GM18508 (cell line): ENCODE measurements around the gene LAMA4.

Source experiments
- ATAC-seq: cut with Tn5 transposase; IDR thresholded peaks from one replicate; pipeline ENCODE4 v1.9.1; 2021; ENCODE audit warnings: moderate number of reproducible peaks; ENCODE audit not compliant: insufficient read depth, unreplicated experiment

Gene LAMA4, protein sequence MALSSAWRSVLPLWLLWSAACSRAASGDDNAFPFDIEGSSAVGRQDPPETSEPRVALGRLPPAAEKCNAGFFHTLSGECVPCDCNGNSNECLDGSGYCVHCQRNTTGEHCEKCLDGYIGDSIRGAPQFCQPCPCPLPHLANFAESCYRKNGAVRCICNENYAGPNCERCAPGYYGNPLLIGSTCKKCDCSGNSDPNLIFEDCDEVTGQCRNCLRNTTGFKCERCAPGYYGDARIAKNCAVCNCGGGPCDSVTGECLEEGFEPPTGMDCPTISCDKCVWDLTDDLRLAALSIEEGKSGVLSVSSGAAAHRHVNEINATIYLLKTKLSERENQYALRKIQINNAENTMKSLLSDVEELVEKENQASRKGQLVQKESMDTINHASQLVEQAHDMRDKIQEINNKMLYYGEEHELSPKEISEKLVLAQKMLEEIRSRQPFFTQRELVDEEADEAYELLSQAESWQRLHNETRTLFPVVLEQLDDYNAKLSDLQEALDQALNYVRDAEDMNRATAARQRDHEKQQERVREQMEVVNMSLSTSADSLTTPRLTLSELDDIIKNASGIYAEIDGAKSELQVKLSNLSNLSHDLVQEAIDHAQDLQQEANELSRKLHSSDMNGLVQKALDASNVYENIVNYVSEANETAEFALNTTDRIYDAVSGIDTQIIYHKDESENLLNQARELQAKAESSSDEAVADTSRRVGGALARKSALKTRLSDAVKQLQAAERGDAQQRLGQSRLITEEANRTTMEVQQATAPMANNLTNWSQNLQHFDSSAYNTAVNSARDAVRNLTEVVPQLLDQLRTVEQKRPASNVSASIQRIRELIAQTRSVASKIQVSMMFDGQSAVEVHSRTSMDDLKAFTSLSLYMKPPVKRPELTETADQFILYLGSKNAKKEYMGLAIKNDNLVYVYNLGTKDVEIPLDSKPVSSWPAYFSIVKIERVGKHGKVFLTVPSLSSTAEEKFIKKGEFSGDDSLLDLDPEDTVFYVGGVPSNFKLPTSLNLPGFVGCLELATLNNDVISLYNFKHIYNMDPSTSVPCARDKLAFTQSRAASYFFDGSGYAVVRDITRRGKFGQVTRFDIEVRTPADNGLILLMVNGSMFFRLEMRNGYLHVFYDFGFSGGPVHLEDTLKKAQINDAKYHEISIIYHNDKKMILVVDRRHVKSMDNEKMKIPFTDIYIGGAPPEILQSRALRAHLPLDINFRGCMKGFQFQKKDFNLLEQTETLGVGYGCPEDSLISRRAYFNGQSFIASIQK (N-terminal part only)

DNA sequence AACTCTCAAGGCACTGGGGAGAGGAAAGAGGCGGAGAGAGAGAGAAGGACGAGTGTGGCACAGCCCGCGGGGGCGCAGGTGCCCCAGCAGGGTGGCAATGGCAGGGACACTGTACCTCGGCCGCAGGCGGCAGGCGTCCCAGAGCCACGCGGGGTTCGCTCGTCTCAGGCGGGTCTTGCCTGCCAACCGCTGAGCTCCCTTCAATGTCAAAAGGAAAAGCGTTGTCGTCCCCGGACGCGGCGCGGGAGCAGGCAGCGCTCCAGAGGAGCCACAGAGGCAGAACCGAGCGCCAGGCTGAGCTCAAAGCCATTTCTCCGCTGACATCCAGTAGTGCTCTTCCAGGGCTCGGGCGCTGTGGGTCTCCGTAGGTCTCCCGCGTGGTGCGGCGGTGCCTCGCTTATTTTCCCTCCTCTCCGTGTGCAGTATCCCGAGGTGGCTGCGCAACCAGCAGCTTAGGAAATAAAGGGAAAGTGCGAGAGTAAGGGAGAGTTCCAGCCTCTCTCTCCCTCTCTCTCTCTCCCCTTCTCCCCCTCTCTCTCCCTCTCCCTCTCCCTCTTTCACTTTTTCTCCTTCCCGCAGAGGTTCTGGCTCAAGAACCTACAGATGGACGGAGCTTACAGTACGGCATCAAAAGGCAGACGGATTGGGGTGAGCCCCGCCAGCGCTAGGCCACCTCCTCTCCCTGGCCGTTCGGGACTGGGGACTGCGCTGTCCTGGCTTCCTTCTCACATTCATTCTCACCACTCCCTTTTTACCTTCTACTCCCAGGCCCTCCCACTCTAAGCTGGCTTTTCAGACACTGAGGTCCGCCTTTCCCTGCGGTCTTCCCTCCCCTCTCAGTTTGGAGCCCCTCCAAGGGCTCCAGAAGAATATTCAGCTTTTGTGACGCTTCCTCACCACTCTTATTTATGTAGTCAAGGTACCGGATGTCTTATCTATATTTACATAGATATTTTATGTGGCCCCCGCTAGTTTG, at the start of gene LAMA4:
Gene LAMA4, minus strand, starts transcription at position 727 of the 976 bp plus-strand sequence. Its CDS starts 417 bp downstream, at position 310.
- ATAC-seq = no peak

DNA sequence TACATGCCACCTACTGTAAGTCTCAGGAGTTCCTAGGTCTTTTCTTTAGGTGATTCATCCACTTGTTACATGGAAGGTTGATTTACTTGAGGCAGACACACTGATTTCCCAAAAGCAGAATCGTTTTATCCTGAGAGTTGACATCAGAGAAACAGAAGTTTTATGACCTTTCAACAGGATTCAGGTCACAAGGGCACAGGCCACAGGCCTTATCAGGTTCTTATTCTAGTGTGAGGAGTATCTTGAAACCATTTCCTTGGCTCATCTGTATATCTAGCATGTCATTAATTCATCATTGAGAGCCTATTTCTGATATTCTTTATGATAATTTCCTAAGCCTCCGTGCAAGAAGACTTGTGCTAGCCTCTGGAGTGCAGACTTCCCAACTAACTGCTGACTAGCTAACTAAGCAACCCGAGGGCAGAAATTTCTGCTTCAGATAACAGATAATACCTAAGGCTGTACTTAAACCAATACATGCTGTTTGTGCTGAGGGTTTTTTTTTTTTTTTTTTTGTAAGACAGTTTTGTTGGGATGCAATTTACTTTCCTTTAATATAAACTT, 47.9 kb upstream of the LAMA4 start:
- no peak for ATAC-seq

DNA sequence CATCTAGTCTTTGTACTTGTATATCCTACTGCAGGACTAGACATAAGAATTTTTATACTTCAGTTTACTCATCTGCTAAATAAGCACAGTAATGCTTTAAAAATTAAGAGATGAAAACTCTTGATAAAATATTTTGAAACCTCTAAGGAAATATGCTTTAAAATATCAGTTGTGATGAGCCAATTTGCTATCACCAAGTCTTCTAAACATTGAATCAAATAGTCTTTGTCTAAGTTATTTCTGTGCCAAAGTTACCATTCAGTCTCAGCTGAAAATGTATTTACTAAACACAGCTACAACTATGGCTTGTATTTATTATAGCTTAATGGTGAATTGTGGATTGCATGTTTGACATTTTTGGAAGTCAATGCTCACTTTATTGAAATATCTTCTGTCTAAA, 46.5 kb upstream of the LAMA4 start:
- no peak for ATAC-seq

DNA sequence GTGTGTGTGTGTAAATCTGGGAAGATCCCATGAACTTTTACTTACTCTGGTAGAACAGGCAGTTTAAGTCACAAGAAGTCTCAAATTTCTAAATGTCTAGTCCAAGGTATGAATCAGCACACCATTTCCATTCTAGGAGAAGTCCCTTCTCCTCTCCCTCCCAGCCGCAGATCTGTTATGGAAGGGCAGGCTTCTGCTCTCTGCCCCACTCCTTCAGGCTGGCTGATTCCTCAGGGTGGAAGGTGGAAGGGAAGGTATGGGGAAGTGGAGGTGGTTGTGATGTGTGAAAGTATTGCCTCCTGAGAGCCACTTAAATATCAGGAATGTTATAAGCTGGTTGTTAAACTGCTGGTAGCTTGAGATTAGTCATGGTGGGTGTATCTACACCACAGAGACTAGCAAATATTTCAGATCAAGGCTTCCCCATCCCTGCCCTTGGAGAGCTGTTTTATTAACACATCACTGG, 44.5 kb upstream of the LAMA4 start:
- ATAC-seq = no peak

DNA sequence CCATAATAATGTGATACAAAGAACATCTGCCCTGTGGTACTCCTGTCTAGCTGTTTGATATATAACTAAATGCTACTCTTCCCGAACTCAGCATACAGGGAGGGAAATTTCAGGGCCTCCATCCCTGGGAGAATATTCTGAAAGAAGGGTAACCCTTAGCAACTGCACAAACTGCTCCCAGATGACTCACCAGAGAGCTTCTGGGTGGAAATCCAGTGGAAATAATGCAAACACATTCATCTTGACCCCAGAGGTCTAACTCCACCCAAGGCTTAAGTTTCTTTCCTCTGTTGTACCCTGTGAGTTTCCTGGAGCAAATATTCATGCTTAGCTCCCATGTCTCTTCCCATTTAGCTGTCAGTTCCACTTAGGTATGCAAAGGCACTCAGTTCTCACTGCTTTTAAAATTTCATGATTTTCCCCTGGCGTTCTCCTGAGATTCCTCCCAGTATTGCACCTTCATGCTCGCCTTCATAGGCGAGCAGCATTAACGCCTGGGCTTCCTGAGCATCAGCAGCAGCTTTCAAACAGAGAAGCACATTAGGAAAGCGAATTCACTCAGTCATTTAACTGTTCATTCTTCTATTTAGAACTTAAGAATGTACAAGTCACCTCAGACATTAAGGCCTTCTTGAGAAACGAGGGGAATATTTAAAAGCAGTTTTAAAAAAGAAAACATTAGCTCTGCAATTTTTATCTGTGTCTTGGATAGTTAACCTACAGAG, 43.8 kb upstream of the LAMA4 start:
- ATAC-seq = no peak

DNA sequence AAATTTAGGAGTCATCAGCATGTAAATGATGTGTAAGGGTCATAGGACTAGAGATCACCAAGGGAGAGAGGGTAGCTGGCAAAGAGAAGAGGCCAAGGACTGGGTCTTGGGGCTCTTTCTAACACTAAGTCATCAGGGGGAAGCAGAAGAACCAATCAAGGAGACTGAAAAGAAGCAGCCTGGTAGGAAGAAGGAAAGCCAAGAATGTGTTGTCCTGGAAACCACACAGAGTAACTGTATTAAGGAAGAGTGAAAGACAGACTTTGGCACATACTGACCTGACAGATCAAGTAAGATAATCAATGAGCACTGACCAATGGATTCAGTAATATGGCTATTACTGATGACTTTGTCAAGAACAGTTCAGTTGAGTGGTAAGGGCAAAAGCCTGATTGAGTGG, 42.3 kb upstream of the LAMA4 start:
- ATAC-seq = no peak

DNA sequence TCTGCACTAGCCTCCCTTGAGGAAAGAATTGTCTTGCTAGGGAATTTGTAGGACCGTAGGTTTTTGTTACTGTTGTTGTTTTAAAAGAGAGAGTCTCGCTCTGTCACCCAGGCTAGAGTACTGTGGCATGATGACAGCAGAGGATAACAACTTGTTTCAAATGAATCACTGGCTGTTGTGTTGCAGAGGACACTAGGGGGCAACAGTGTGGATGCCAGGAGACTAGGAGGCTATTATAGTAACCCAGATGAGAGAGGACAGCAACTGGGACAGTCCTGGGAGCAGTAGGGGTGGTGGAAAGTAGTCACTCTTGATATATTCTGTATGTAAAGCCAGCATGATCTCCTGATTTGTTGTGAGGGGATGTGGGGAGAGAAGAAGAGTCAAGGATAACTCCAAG, 41.8 kb upstream of the LAMA4 start:
- no peak for ATAC-seq

DNA sequence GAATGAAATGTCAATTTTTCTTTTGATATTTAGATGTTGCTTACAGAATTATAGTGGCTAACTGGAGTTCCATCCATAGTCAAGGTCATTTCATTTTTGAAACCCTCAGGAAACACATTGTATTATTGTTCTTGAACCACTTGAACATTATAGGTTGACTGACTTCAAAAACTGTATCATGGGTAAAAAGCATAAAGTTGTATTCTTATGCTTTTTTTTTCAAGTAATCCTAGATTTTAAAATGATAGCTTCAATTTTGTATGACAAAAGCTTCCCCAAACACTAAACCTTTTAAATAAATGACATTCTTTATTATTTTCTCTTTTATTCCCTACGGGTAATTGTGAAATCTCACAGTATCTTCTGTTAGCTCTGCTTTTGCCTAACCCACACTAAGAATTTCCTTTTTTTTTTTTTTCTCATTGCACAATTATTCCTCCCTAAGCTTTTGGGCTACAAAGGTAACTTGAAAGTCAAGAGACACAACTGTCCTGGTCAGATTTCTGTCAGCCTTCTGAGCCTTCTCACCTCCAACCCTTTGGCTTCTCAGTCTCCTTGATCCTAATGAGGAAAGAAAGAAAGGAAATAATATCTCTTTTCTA, 36.9 kb upstream of the LAMA4 start:
- no peak for ATAC-seq

DNA sequence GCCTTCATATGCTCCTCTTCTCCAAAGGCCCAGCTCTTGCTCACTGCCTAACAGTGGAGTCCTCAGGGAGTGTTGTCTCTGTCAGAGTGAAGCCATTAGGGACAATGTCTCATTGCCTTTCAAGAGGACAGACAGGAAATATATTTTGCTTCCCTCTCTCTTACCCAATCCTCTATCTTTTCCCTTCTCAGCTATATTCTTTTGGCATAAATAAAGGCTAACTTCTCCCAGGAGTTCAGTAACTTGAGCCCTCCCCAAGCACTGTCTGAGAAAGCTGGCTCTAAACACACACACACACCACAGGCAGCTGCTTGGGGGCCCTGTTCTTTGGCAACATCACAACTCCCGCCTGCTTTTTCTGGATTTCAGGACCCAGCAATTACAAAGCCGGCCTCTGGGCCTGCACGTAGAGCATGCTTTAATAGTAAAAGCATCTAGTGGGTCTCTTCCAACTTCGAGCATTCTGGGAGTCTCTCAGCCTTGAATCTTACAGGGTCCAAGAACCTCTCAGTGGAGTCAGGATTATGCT, 34.7 kb upstream of the LAMA4 start:
- no peak for ATAC-seq

DNA sequence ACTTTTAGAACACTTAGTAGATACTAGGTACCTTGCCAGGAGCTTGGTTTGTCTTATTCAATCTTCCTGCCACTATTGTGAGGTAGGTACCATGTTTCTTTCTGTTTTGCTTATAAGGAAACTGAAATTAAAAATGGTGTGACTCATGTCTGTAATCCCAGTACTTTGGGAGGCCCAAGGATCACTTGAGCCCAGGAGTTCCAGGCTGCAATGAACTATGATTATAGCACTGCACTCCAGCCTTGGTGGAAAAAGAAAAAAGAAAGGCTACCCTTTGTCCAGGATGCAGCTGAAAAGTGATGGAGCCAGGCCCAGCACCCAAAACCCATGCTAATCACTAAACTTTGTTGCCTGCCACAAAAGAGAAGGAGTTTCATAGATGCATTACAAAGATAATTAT, 34.1 kb upstream of the LAMA4 start:
- ATAC-seq = no peak

DNA sequence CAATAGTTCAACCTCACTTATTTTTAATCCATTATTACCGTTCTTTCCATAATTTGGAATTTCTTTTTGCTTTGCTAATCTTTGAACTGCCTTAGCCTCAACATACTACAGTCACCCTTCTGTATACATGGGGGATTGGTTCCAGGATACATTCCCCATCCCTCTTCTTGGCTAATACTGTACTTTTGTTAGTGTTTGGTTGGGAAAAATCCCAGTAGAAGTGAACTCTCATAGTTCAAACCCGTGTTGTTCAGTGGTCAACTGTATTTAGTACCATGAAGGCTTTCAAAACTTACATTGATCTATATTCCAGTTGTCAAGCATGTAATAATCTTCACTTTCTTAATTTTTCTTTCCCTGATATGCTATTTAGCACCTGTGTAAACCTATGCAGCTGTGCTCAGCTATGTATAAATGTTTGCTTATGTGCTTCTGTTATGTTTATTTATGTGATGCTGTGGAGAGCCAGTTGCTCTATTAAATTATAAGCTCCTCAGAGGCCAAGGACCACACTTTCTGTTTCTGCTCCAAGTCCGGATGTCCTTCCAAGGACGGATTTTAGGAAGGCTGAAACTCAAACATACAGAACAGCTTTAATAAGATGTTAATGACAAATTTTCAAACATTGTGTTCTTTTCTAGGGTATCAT, 33.3 kb upstream of the LAMA4 start:
- ATAC-seq = no peak

DNA sequence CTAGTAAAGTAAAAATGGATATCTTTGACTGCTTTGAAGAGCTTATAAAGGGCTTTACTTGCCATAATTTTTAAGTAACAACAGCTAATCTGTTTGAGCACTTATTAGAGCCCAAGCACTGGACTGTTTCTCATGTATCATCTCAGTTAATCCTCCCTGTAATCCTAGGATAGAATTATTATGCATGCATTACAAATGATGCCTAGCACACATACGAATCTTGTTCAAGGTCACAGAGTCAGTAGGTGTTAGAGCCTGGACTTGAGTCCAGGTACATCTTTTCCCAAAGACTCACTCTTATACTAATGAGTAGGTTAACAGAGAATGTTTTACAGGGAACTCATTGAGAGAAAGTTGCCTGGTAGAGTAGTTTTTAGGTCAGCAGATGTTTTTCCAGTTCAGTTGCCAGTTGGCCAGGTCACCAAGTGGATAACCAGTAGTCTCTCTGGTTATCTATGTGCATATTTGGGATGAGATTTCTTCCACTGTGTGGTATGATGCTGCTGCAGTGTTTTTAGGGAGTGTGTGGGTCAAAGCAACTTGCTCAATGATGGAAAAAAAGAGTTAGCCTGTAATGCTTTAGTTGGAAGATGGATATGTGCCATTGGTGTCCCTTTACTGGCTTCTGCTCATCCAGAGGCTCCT, 32.3 kb upstream of the LAMA4 start:
- ATAC-seq = no peak

DNA sequence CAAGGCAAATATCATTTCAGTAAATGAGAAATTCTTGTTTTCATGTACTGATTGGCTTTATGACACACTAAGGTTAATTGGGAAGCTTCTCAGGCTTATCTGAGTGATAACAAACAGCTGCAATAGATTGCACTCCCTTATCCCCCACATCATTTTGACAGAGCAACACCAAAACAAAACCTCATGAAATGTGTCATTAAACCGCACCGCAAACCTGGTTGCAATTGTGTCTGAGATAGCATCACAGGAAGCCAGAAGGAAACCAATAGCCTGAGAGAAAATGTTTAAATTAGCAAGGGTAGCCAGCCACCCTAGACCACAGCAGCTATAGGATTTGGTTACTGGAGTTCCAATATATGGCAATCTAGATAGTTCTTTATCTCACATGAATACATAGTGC, 31.6 kb upstream of the LAMA4 start:
- peak; percentile 95 for ATAC-seq

DNA sequence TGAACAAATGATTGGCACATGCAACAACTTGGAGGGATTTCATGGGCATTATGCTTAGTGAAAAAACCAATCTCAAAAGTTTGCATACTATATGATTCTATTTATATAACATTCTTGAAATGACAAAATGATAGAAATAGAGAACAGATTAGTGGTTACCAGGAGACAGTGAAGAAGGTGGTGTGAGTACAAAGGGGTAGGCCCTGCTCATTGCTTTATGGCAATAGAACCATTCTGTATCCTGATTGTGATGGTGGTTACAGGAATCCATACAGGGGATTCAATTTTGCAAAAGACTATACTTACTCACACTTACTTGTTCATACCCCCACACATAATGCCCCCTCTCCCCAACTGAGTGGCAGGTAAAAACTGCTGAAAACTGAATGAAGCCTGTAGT, 30.2 kb upstream of the LAMA4 start:
- no peak for ATAC-seq

DNA sequence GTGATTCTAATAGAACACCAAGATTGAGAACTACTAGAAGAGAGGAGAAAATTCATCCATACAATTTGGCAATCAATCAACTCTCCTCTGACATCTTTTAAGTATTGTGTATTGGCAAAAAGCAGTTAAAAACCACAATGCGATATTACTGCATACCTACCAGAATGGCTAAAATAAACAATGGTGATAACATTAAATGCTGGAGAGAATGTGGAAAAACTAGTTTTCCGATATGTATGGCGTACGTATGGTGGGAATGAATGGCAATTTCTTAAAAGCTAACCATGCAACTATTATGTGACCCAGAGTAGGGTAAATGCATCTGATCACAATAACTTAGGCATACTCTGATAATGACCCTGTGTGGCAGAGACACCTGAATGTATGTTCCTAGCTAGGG, 29.3 kb upstream of the LAMA4 start:
- no peak for ATAC-seq

DNA sequence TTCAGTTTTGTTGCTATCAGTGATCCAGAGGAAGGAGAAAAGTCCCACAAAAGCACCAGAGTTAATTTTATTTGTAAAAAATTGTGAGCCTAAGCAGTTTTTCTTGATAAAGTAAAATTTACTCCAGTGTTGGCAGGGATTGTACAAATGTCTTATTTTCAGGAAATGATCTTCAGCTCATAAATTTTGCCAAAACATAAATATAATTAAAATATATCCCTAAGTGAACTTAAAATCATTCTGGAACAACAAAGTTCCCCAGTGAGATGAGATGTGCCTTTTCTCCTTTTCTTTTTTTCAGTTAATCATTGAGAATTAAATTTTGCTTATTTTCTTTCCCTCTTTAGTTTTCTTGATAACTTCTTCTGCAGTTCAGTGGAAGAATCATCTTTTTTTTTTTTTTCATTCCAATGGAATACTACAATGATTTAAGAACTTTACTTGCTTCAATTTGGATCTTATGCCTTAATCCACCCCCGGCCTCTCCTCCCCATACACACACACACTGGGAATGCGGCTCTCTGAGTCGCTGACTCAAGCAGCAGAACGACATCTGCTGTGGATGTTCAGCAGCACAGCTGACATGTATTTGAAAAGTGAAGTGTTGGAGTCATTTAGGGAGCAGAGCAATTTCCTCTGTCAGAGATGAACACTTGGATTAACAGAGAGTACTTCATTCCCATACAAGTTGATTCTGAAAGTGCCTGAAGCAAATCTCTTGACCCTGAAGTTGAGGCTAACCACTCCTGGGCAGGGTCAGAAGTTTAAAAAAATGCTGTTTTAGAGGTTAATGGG, 27.7 kb upstream of the LAMA4 start:
- ATAC-seq = no peak
